ENCODE measurements around the gene NEK5.

GRCh38 chr13:52158629-52159158 is 29.8 kb upstream of the NEK5 start:
- TF ChIP-seq IKZF3 (tag by site-specific recombination; IDR thresholded peaks at IDR 0.05) (no peak), ZNF404 (tag by site-specific recombination; IDR thresholded peaks at IDR 0.05) (no peak), ZBTB20 (tag by site-specific recombination; IDR thresholded peaks at IDR 0.05) (no peak), ZNF544 (tag by site-specific recombination; IDR thresholded peaks at IDR 0.05) (no peak), ZNF501 (tag by site-specific recombination; IDR thresholded peaks at IDR 0.05) (no peak), PRDM6 (tag by site-specific recombination; IDR thresholded peaks at IDR 0.05) (no peak)
- TF ChIP-seq, protein P1, sequence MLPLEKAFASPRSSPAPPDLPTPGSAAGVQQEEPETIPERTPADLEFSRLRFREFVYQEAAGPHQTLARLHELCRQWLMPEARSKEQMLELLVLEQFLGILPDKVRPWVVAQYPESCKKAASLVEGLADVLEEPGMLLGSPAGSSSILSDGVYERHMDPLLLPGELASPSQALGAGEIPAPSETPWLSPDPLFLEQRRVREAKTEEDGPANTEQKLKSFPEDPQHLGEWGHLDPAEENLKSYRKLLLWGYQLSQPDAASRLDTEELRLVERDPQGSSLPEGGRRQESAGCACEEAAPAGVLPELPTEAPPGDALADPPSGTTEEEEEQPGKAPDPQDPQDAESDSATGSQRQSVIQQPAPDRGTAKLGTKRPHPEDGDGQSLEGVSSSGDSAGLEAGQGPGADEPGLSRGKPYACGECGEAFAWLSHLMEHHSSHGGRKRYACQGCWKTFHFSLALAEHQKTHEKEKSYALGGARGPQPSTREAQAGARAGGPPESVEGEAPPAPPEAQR (tag by site-specific recombination; IDR thresholded peaks at IDR 0.05), result no peak
